IMR-90 (cell line): Measurements from ENCODE around the gene RUNX2.

ENCODE experiments used
- BHLHE40 ChIP-seq: fragments of 150-350 bp; IDR thresholded peaks from 2 replicates; pipeline ENCODE4 v1.6.1; 2016; ENCODE audit warnings: mild to moderate bottlenecking, low read depth, low read length
- CEBPB ChIP-seq: IDR thresholded peaks from 2 replicates; pipeline ENCODE4 v1.6.1; 2012; ENCODE audit warnings: low read depth, low read length, improper control_type of control experiment
- CHD1 ChIP-seq: IDR thresholded peaks from 2 replicates; pipeline ENCODE4 v1.6.1; 2012; ENCODE audit warnings: low read depth, low read length, improper control_type of control experiment
- MXI1 ChIP-seq: IDR thresholded peaks from 2 replicates; pipeline ENCODE4 v1.6.1; 2012; ENCODE audit warnings: low read depth, mild to moderate bottlenecking, low read length, moderate library complexity, borderline replicate concordance
- NFE2L2 ChIP-seq: fragments of 150-350 bp; IDR thresholded peaks from 2 replicates; pipeline ENCODE4 v1.6.1; 2016; ENCODE audit warnings: low read depth, mild to moderate bottlenecking, low read length
- POLR2A ChIP-seq: IDR thresholded peaks from 2 replicates; pipeline ENCODE4 v1.6.1; 2012; ENCODE audit warnings: mild to moderate bottlenecking, low read depth, low read length
- RAD21 ChIP-seq: IDR thresholded peaks from 2 replicates; pipeline ENCODE4 v1.6.1; 2012; ENCODE audit warnings: low read length, improper control_type of control experiment
- RCOR1 ChIP-seq: IDR thresholded peaks from 2 replicates; pipeline ENCODE4 v1.6.1; 2012; ENCODE audit warnings: mild to moderate bottlenecking, low read length, improper control_type of control experiment; ENCODE audit not compliant: insufficient replicate concordance
- RFX5 ChIP-seq: IDR thresholded peaks from 2 replicates; pipeline ENCODE4 v1.8.0; 2012; ENCODE audit warnings: low read depth, mild to moderate bottlenecking, low read length, moderate library complexity
- SMC3 ChIP-seq: fragments of 150-350 bp; IDR thresholded peaks from 2 replicates; pipeline ENCODE4 v1.6.1; 2016; ENCODE audit warnings: low read depth, mild to moderate bottlenecking, antibody characterized with exemption, low read length, moderate library complexity
- TF ChIP-seq, protein P1 (sequence below): conservative IDR thresholded peaks from 2 replicates; pipeline ENCODE4 v1.5.1; 2012; ENCODE audit warnings: mild to moderate bottlenecking, low read depth, low read length, improper control_type of control experiment
- TF ChIP-seq, protein P2 (sequence below): fragments of 150-350 bp; IDR thresholded peaks from 2 replicates; pipeline ENCODE4 v1.6.1; 2017; ENCODE audit warnings: mild to moderate bottlenecking, antibody characterized with exemption, low read length, low read depth
- TF ChIP-seq, protein P3 (sequence below): fragments of 150-350 bp; IDR thresholded peaks from 2 replicates; pipeline ENCODE4 v1.6.1; 2016; ENCODE audit warnings: low read depth, mild to moderate bottlenecking, low read length, moderate library complexity, borderline replicate concordance

- TF ChIP-seq, protein P1, sequence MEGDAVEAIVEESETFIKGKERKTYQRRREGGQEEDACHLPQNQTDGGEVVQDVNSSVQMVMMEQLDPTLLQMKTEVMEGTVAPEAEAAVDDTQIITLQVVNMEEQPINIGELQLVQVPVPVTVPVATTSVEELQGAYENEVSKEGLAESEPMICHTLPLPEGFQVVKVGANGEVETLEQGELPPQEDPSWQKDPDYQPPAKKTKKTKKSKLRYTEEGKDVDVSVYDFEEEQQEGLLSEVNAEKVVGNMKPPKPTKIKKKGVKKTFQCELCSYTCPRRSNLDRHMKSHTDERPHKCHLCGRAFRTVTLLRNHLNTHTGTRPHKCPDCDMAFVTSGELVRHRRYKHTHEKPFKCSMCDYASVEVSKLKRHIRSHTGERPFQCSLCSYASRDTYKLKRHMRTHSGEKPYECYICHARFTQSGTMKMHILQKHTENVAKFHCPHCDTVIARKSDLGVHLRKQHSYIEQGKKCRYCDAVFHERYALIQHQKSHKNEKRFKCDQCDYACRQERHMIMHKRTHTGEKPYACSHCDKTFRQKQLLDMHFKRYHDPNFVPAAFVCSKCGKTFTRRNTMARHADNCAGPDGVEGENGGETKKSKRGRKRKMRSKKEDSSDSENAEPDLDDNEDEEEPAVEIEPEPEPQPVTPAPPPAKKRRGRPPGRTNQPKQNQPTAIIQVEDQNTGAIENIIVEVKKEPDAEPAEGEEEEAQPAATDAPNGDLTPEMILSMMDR = no peak
- TF ChIP-seq POLR2A (no peak), CEBPB (no peak), CHD1 (no peak), RCOR1 (no peak), SMC3 (no peak), RAD21 (no peak), NFE2L2 (no peak), BHLHE40 (no peak), RFX5 (no peak), MXI1 (no peak)
- TF ChIP-seq, protein P2, sequence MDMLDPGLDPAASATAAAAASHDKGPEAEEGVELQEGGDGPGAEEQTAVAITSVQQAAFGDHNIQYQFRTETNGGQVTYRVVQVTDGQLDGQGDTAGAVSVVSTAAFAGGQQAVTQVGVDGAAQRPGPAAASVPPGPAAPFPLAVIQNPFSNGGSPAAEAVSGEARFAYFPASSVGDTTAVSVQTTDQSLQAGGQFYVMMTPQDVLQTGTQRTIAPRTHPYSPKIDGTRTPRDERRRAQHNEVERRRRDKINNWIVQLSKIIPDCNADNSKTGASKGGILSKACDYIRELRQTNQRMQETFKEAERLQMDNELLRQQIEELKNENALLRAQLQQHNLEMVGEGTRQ = no peak
- TF ChIP-seq, protein P3, sequence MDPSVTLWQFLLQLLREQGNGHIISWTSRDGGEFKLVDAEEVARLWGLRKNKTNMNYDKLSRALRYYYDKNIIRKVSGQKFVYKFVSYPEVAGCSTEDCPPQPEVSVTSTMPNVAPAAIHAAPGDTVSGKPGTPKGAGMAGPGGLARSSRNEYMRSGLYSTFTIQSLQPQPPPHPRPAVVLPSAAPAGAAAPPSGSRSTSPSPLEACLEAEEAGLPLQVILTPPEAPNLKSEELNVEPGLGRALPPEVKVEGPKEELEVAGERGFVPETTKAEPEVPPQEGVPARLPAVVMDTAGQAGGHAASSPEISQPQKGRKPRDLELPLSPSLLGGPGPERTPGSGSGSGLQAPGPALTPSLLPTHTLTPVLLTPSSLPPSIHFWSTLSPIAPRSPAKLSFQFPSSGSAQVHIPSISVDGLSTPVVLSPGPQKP = no peak
These were observed 369.9 kb downstream of the RUNX2 start for GRCh38 chr6:45698046-45698445.
